SK-MEL-5 (cell line): ENCODE measurements around the gene LTB4R. TPM values are rescaled to one million over a fixed set of nuclear protein-coding genes. Genes with fewer than 3 reads are reported as not detected.

Experiments used
- DNase-seq: peaks from one replicate; pipeline ENCODE4 v3.0.0-alpha.2; 2016; ENCODE audit warnings: low read depth, low spot score
- in situ Hi-C: cut with HindIII; loops from 2 replicates; pipeline ENCODE4 v1.10.0; 2016; ENCODE audit warnings: low sequenced_read_pairs, high pct_unique_total_duplicates, low pct_unique_long_range_greater_than_20kb
- total RNA-seq: library from RNA; depleted of rRNA; stranded (reverse); fragments of >200 nt; shearing (Covaris generic); gene quantifications from 2 replicates; pipeline ENCODE4 v1.2.3, GENCODE V29; 2014

LTB4R gene
- total RNA-seq, 1 experiment from 2014 or later, result 1.7 TPM

DNA sequence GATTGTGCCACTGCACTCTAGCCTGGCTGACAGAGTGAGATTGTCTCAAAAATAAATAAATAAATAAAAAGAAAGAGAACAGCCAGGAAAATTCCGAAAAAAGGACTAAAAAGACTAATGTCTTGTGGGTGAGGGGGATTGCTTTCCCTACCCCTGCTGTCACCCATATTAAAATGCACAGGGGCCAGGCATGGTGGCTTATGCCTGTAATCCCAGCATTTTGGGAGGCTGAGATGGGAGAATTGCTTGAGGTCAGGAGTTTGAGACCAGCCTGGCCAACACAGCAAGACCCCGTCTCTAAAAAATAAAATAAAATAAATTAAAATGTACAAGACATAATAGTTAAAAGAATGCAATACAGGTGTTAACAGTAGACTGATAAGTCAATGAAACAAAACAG, 17.8 kb upstream of the LTB4R start:
- DNase-seq, result no peak
- in situ Hi-C loops, result no loop called here

DNA sequence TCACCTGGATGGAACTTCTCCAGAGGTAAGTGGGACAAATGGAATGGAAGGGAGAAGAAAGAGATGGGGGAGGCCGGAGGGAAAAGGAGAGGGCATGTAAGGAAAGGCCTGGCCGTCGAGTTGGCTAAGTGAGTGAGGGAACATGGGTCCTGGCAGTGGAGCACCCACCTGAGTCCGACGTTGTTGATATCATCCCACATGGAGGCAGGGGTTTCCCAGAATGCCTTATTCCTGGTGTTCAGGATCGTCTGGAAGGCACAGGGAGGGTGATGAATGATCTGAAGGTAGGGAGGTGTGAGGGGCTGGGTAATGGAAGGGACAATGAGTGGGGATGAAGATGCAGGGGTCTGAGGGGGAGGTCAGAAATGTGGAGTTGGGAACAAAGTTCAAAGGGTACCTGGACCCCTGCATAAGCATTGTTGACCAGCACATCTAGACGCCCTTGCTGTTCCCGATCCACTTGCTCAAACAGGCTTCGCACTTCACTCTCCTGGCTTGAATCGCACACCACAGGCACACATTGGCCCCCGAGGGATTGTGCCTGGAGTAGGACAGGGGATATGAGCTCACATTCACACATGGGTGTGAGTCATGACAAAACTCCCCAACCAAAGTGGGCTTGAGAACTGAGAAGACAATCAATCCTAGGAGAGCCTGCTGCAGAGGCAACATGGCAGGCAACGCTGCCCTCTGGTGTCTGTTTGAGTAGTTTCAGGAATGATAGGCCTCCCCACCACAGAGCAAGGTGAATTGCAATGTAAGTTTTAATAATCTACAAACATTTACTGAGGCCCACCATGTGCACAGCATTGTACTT, 14.8 kb upstream of the LTB4R start:
- peak; percentile 72 for DNase-seq
- in situ Hi-C loops, result no loop called here

DNA sequence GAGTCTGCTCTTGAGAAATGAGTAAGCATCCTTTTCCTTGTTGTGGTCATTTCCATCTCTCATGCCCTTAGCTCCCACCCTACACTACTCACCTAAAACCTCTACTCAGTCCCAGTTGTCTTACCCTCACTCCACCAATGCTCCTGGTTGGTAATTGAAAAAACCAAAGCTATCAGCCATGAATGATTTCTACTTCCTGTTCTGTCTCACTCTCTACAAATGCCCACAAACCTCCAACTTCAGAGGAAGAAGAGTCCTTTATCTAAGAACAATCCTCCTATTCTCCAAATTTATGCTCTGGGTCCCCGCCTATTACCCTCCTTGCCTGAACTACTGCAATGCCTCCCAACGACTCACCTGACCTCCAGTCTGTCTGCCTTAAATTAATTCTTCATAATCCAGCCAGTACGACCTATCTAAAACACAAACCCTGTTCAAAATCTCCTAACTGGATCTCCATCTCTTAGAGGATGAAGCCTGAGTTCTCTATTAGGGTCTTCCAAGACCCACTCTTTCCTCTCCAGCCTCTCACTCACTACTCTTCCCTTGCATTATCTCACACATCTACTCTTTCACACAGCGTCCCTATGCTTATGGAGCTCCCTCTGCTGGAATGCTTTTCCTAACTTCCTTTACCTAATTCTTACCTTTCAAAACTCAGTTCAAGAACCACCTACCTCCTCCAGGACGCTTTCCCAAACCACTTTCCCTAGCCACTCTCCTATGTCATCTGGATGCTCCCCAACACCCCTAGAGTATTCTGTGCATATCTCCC, 13.9 kb upstream of the LTB4R start:
- in situ Hi-C loops, result no loop called here
- DNase-seq, result peak; percentile 66

DNA sequence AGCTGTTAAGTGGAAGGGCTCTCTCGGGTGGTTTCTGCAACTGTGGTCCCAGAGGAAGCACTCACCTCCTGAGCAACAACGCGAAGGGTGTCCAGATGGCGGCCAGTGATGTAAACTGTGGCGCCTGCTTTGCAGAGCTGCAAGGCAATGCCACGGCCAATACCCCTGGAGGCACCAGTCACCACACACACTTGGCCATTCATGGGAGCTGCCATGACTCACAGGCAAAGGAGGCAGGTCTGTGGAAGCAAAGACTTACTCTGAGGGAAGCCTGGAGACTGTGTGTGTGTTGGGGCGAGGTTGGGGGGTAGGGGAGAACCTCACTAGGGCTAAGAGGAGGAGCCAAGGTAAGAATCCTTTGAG, 12.4 kb upstream of the LTB4R start:
- in situ Hi-C loops, result no loop called here

DNA sequence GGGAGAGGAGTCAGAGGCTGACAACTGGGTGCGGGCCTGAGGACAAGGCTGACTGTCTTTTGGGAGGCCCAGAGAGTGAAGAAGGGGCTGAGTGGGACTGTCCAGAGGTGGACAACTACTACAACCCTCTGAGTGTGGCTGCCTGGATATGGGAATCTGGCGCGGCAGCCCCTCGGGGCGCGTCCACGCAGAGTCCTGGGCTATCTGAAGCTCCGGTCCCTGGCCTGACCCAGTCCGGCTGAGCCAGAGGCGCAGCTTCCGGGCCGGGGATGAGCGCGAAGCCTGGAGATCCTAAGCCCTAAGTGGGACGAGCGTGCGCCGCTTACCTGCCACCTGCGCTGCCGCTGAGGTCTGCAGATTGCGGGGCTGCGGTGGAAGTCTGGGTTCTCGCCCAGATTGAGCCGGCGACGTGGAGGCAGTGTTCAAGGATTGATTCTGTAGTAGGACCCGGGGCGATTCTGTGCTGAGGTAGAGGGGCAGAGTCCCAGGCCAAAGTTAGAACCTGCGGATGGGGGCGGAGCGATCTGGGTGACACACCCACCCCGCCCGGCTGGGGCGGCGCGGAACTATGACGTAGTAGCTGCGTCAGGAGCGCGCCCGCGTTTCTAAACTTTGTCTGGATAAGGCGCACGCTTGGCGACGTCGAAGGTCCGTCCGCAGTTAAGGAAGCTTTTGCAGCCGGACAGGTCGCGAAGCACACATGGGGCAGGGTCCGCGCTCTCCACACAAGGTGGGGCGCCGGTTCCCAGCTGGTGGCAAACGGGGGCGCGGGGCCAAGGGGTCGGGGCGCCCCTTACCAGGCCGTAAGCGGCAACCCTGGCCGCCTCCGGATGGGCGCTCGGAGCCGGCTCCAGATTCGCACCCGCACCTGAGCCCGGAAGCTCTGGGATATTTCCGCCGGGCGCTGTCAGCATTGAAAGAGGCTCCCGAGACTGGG, 11.8 kb upstream of the LTB4R start, which contains the start of the genes DHRS1 and NOP9:
Gene DHRS1, minus strand, starts transcription at position 526 of the 937 bp plus-strand sequence. CDS start 674 bp downstream, outside the sequence.
Gene NOP9, plus strand, starts transcription at position 596 of the 937 bp plus-strand sequence. Its CDS starts 105 bp downstream, at position 701.
- in situ Hi-C loops, result no loop called here

More for the DNA sequence above, 12.4 kb upstream of the LTB4R start:
- DNase-seq, result peak; percentile 69

DNA sequence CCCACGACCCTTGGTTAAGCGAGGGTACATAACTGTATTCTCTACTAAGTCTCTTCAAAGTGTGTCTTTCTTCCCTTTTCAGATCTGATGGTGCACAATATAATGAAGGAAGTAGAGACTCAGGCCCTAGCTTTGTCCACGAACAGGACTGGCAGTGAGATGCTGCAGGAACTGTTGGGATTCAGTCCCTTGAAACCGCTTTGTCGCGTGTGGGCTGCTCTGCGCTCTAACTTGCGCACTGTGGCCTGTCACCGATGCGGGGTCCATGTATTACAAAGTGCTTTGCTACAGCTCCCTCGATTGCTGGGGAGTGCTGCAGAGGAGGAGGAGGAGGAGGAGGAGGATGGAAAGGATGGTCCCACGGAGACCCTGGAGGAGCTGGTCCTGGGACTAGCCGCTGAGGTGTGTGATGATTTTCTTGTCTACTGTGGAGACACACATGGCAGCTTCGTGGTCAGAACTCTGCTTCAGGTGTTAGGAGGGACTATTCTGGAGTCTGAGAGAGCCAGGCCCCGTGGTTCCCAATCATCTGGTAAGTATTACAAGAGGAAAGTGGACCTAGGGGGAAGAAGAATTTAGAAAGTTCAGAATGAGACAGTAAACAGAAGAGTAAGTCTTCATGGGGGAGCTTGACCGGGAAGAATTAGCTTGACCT, 10.8 kb upstream of the LTB4R start:
- in situ Hi-C loops, result no loop called here

More for the DNA sequence above, 11.8 kb upstream of the LTB4R start, which contains the start of the genes DHRS1 and NOP9:
- DNase-seq, result peak; percentile 85

DNA sequence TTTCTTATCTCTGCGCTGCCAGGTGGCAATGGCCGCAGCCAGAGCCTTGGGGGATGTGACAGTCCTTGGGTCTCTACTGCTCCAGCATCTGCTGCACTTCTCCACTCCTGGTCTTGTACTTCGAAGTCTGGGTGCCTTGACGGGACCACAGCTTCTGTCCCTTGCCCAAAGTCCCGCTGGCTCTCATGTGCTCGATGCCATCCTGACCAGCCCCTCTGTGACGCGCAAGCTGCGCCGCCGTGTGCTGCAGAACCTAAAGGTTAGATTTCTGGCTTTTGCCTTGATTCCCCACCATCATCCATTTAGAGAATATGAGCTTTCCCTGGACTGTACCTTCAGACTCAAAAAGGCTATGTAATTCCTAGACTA, 7.3 kb upstream of the LTB4R start:
- no peak for DNase-seq

More for the DNA sequence above, 10.8 kb upstream of the LTB4R start:
- no peak for DNase-seq

DNA sequence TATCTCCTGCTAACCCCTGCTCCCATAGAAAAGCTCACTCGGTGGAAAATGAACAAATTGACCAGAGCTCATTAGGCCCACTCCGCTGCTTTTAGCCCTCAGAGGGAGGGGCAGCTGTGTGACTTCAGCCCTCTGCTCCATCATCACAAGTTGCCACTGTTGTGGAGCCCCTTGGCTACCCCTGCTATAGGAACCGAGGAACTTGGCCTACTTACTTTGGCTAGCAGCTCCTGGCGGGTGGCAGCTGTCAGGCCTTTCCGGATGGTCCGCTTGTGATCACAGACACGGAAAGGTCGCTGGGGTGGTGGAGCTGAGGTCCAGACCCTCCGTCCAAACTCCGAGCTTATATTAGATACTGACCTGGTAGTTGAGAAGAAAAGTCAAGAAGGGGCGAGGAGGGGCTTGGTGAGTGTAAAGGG, 4.1 kb upstream of the LTB4R start:
- in situ Hi-C loops, result no loop called here
- DNase-seq, result no peak

More for the DNA sequence above, 7.3 kb upstream of the LTB4R start:
- in situ Hi-C loops, result no loop called here

DNA sequence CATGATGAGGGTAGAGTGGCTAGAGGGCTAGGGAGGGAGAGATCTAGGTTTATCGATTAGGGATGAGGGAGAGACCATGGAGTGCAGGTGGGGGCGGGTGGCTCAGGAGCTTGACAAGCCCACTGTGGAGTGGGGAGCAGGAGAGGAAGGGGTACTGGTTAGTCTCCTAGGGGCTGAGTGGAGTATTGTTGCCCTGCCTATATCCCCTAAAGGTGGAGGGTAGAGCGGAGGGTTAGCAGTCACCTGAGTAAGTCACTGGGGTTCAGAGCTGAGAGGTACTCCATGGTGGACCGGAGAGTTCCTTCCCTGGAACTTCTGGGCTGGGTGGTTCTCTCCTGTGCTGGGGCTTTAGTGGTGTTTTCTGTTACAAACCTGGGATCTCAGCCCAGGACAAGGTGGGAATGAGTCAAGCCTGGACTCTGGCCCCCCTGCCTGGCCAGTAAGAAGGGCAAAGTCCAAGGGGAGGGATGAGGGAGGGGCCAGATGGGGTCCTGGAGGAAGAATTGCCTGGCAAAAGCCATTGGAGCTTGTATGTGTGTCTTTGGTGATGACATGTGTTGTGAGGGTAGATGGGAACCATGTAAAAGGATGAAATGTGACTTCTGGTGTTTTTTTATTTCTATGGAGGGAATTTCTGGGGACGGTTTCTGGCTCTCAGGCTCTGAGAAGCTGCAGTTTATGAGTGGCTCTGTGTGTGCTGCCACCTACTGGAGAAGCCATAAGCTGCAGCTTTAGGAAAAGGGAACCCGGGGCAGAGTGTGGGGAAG, 3.5 kb upstream of the LTB4R start, which contains the start of gene CIDEB:
Gene CIDEB, minus strand, starts transcription at position 403 of the 767 bp plus-strand sequence. Its CDS starts 119 bp downstream, at position 284.
- in situ Hi-C loops, result no loop called here

DNA sequence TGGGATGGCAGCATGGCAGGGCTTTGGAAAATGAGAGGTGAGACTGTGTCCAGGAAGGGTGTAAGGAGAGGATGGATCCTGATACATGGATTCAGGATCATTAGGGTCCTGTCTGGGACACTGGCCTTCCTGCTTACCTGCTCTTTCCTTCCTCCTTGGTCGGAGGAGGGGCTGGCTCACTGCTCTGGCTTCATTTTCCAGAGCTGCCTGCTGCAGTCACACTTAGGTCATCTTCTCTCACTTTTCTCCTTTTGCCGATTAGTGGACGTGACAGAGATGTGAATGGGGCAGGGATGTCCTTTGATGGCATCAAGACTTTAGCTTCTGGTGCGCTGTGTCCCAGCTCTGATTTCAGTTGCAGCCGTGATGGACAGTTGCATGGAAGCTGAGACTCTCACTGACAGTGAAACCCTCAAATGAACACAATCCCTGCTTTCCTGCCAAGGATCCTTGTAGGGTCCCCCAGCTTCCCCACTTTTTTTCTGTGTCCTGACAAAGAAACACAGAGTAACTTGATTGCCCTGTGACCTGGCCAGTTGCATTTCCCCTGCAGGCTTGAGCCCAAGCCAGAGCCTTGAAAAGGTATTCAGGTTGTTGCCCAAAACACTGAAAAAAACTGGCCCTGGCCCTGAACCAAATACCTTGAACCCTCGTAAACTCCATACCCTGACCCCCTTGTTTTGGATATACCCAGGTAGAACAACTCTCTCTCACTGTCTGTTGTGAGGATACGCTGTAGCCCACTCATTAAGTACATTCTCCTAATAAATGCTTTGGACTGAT, 2.8 kb upstream of the LTB4R start:
- in situ Hi-C loops, result no loop called here
- DNase-seq, result no peak

More for the DNA sequence above, 3.5 kb upstream of the LTB4R start, which contains the start of gene CIDEB:
- DNase-seq, result peak; percentile 71

DNA sequence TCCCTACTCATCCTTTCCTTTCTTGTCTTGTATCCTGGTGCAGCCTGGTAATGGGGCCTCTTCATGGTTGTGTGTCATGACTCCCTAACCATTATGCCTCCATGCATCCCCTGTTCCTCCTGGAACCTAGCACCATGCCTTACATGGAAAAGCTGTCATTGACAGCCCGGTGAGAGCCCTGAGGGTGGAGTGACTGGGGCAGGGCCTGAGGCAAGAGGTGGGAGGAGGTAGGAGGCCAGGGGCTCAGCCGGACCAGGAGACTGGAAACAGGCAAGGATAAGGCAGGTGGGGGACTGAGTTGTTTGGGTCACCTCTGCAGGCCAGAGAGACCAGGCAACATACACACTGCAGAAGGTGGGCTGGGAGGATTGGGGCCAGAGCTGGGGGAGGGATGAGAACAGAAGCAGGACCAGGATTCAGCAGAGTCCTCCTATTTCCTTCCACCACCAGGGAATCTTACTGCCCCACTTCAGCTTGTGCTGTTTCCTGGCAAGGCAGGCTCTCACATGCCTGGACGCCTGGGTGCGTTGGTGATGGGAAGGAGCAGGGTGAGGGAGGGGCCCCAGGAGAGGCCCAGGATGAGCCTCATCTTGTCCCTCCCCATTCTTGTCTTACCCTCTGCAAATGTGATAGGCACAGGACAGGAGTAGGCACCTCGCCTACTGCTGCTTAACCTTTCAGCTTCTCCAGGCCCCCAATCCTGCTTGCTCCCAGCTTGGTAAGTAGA, 1.6 kb upstream of the LTB4R start, which contains the start of gene LTB4R2:
Gene LTB4R2, plus strand, starts transcription at position 603 of the 727 bp plus-strand sequence. CDS start 525 bp downstream, outside the sequence.
- DNase-seq, result no peak
- in situ Hi-C loops, result no loop called here

DNA sequence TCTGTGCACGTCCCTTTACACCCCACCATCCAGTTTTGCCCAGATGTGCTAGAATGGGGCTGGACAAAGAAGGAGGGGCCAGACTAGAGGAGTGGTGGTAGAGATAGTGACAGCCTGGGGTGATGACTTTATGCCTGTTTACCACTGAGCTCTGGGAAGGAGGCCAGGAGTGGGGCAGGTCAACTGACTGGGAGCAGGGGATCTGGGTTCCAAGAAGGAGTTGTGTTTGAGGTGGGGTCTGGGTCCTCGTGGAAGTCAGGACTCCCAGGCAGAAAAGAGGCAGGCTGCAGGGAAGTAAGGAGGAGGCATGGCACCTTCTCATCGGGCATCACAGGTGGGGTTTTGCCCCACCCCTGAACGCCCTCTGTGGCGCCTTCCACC, 1.0 kb upstream of the LTB4R start:
- DNase-seq, result no peak
- in situ Hi-C loops, result no loop called here

DNA sequence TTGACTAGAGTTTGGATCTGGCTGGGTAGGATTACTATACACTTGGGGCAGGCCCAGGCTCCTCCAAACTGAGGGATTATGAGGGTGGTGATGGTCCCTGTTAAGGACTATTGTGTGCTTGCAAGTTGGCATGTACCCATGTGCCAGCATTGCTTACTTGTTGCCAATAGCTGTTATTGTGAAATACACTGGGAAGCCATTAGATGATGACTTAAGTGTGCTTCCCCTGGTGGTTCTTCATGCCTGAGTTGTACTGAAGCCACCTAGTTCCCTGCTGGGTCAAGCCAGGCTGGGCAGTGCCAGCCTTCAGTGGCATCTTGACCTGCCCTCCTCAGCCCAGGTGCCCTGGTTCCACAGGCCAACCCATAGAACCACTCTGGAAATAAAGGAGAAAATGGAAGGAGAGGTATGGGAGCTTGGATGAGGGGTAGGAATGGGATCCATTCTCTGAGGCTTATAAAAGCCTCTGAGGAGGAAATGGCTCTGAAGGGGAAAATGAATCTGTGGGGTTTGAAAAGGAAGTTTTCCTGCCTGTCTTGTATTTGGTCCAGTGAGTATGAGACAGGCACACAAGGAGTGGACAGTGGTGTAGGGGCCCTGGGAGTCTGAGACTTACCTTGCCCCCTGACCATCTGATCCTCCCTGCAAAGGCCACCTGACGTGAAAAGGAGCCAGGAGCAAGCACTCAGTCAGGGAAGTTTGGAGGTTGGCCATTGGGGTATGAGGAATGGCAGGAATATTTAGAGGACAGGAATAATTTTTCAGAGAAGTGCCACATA, 724 bp downstream of the LTB4R start:
- in situ Hi-C loops, result no loop called here
- no peak for DNase-seq
